Subcutaneous adipose tissue (tissue), 4 donors: ENCODE measurements around the gene PTH1R. TPM values are rescaled to one million over a fixed set of nuclear protein-coding genes. Genes with fewer than 3 reads are reported as not detected.

ENCODE experiments used
- total RNA-seq, 4 donors: library from RNA; depleted of rRNA; stranded (reverse); fragments of >200 nt; gene quantifications; one replicate each; pipeline ENCODE4 v1.1.0, GENCODE V29; 2016
- TF ChIP-seq, protein P1 (sequence below): fragments of 450-650 bp; IDR thresholded peaks from one replicate; pipeline ENCODE4 v1.5.1; 2016; ENCODE audit warnings: low read depth, mild to moderate bottlenecking, control low read depth, antibody characterized with exemption, moderate library complexity

PTH1R gene
- total RNA-seq, 4 donors from 2014 or later: 14.8 to 67.8 (median 16.2) TPM

GRCh38 chr3:46943237-46944187 is 66.0 kb downstream of the PTH1R start:
- TF ChIP-seq, protein P1, sequence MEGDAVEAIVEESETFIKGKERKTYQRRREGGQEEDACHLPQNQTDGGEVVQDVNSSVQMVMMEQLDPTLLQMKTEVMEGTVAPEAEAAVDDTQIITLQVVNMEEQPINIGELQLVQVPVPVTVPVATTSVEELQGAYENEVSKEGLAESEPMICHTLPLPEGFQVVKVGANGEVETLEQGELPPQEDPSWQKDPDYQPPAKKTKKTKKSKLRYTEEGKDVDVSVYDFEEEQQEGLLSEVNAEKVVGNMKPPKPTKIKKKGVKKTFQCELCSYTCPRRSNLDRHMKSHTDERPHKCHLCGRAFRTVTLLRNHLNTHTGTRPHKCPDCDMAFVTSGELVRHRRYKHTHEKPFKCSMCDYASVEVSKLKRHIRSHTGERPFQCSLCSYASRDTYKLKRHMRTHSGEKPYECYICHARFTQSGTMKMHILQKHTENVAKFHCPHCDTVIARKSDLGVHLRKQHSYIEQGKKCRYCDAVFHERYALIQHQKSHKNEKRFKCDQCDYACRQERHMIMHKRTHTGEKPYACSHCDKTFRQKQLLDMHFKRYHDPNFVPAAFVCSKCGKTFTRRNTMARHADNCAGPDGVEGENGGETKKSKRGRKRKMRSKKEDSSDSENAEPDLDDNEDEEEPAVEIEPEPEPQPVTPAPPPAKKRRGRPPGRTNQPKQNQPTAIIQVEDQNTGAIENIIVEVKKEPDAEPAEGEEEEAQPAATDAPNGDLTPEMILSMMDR: no peak

- TF ChIP-seq, protein P1: no peak
These were observed 66.7 kb downstream of the PTH1R start for GRCh38 chr3:46944191-46944590.

- TF ChIP-seq, protein P1: no peak
These were observed 68.9 kb downstream of the PTH1R start for GRCh38 chr3:46946416-46946815.

- TF ChIP-seq, protein P1: no peak
These were observed 69.5 kb downstream of the PTH1R start for GRCh38 chr3:46946856-46947545.

DNA sequence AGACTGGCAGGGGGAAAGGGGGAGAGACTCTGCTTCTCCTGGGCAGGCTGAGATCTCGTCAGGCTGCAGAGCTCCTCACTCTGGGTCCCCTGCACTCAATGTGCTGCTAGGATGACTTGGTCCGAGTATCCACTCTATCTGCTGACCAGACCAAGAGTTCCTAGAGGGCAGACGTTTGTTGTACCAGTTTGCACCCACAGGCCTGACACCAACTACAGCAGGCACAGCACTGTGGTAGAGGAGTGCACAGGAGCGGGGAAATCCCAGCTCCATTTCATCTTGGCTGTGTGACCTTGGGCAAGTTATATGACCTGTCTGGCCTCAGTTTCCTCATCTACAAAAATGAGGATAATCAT is 70.0 kb downstream of the PTH1R start:
- TF ChIP-seq, protein P1: no peak

- TF ChIP-seq, protein P1: no peak
These were observed 70.7 kb downstream of the PTH1R start for GRCh38 chr3:46947981-46948791.
